MCF 10A (cell line): ENCODE data around the gene PHYHD1. TPM values are rescaled to one million over a fixed set of nuclear protein-coding genes. Genes with fewer than 3 reads are reported as not detected.

ENCODE experiments used
- BruUV-seq: library from RNA; stranded (reverse); fragments of 400-500 nt; replicated peaks from 2 replicates; lab custom pipeline; 2021; lab: Mats Ljungman, UMichigan
- CTCF ChIA-PET: fragments of 300-600 bp; sonication (Branson Sonifier 250); formaldehyde crosslinking; extraction: SDS; loops from one replicate; lab custom pipeline; 2021; ENCODE audit warnings: antibody characterized with exemption, inconsistent platforms; lab: Yijun Ruan, JAX
- POLR2A ChIA-PET: fragments of 300-600, 350-650 bp; sonication (Branson Sonifier 250); formaldehyde crosslinking; extraction: SDS; loops from one replicate; lab custom pipeline; 2020; ENCODE audit warnings: antibody characterized with exemption, inconsistent platforms; lab: Yijun Ruan, JAX
- DNase-seq: peaks from one replicate; pipeline ENCODE4 v3.0.0-alpha.2; 2018; ENCODE audit not compliant: unreplicated experiment
- H3K27ac Mint-ChIP-seq: one replicate; pipeline ENCODE4 v1.8.0; 2022; ENCODE audit warnings: mild to moderate bottlenecking, low read depth, mixed read lengths; ENCODE audit not compliant: unreplicated experiment
- H3K27me3 Mint-ChIP-seq: one replicate; pipeline ENCODE4 v1.8.0; 2022; ENCODE audit warnings: mixed read lengths; ENCODE audit not compliant: insufficient read depth, unreplicated experiment
- H3K36me3 Mint-ChIP-seq: one replicate; pipeline ENCODE4 v1.8.0; 2022; ENCODE audit warnings: mild to moderate bottlenecking, moderate library complexity, mixed read lengths; ENCODE audit not compliant: insufficient read depth, unreplicated experiment
- H3K4me1 Mint-ChIP-seq: one replicate; pipeline ENCODE4 v1.8.0; 2022; ENCODE audit warnings: mixed read lengths; ENCODE audit not compliant: insufficient read depth, unreplicated experiment
- H3K4me3 Mint-ChIP-seq: one replicate; pipeline ENCODE4 v1.8.0; 2022; ENCODE audit warnings: mild to moderate bottlenecking, moderate library complexity, mixed read lengths; ENCODE audit not compliant: unreplicated experiment
- H3K9me3 Mint-ChIP-seq: one replicate; pipeline ENCODE4 v1.8.0; 2022; ENCODE audit warnings: mixed read lengths; ENCODE audit not compliant: unreplicated experiment
- CTCF ChIP-seq: fragments of 200-600 bp; IDR thresholded peaks from one replicate; pipeline ENCODE4 v1.8.0; 2022; ENCODE audit warnings: antibody characterized with exemption, mild to moderate bottlenecking; ENCODE audit not compliant: unreplicated experiment
- intact Hi-C: fragments of 100-400 bp; cut with micrococcal nuclease; formaldehyde crosslinking; loops from 2 replicates; pipeline ENCODE4 v1.14.1; 2022
- total RNA-seq: library from RNA; stranded (reverse); gene quantifications from 2 replicates; pipeline ENCODE4 v1.2.3, GENCODE V29; 2022

The PHYHD1 gene
- total RNA-seq, 1 experiment from 2014 or later = 0.70 TPM

- no TSS peak for BruUV-seq
- Mint-ChIP-seq H3K27ac (no peak overlapping the region), H3K36me3 (no peaks in the 10 kb centered on the region), H3K4me1 (no peaks in the 10 kb centered on the region), H3K4me3 (no peak overlapping the region), H3K9me3 (no peaks in the 10 kb centered on the region), H3K27me3 (no peaks in the 10 kb centered on the region)
- ChIA-PET CTCF (interaction anchor here (0.6 to 1.3 kb wide), 2 partner anchors 51 to 58 kb away, joined by 3 read pairs; no protein-coding TSS in a partner anchor), POLR2A (no interaction called here)
- DNase-seq = no peak
- no peak for TF ChIP-seq CTCF
- intact Hi-C loops = no loop called here
These were observed 12.9 kb downstream of the PHYHD1 start for GRCh38 chr9:128933731-128934130.

- CTCF ChIA-PET = interaction anchor here (0.6 to 1.9 kb wide), 5 partner anchors 8 to 120 kb away, joined by 3 to 8 read pairs (median 5); partner anchors contain the start of gene ENDOG
- H3K9me3 Mint-ChIP-seq = no peaks in the 10 kb centered on the region
- H3K27ac Mint-ChIP-seq = no peak overlapping the region
- intact Hi-C loops = no loop called here
- no TSS peak for BruUV-seq
- no peak for TF ChIP-seq CTCF
- H3K4me3 Mint-ChIP-seq = no peak overlapping the region
- H3K36me3 Mint-ChIP-seq = no peaks in the 10 kb centered on the region
- H3K27me3 Mint-ChIP-seq = no peaks in the 10 kb centered on the region
- H3K4me1 Mint-ChIP-seq = no peaks in the 10 kb centered on the region
- DNase-seq = no peak
- POLR2A ChIA-PET = interaction anchor here (0.9 to 1.1 kb wide), 2 partner anchors 12 to 20 kb away, joined by 3 to 4 read pairs; partner anchors contain the start of genes DOLK and NUP188
These were observed 15.5 kb downstream of the PHYHD1 start for GRCh38 chr9:128936171-128936865.

- Mint-ChIP-seq H3K4me1 (no peaks in the 10 kb centered on the region), H3K9me3 (no peaks in the 10 kb centered on the region), H3K4me3 (no peak overlapping the region), H3K36me3 (no peaks in the 10 kb centered on the region), H3K27ac (no peak overlapping the region), H3K27me3 (no peaks in the 10 kb centered on the region)
- no peak for DNase-seq
- TF ChIP-seq CTCF = no peak
- ChIA-PET CTCF (interaction anchor here (0.6 to 1.9 kb wide), 3 partner anchors 9 to 57 kb away, joined by 3 to 8 read pairs (median 5); no protein-coding TSS in a partner anchor), POLR2A (interaction anchor here (0.6 kb wide), 1 partner anchor 63 kb away, joined by 3 read pairs; no protein-coding TSS in a partner anchor)
- BruUV-seq = no TSS peak
- intact Hi-C loops = no loop called here
These were observed 16.8 kb downstream of the PHYHD1 start for GRCh38 chr9:128937310-128938165.
